NT2/D1 (cell line): ENCODE results near the gene TOP2B.

Source experiments
- DNase-seq: peaks from one replicate; pipeline ENCODE4 v3.0.0-alpha.2; 2011; ENCODE audit warnings: low read depth, low spot score
- H3K27me3 ChIP-seq: 2 replicates; pipeline ENCODE4 v1.6.0; 2011; ENCODE audit warnings: mild to moderate bottlenecking; ENCODE audit not compliant: insufficient read length, insufficient read depth
- H3K36me3 ChIP-seq: 2 replicates; pipeline ENCODE4 v1.6.1; 2011; ENCODE audit warnings: mild to moderate bottlenecking, low read length, mixed read lengths; ENCODE audit not compliant: insufficient read depth, insufficient read length
- H3K4me1 ChIP-seq: 2 replicates; pipeline ENCODE4 v1.5.1; 2011; ENCODE audit not compliant: insufficient read depth, insufficient read length
- H3K4me3 ChIP-seq: 2 replicates; pipeline ENCODE4 v1.5.1; 2011; ENCODE audit warnings: low read depth; ENCODE audit not compliant: insufficient read length
- H3K9ac ChIP-seq: 2 replicates; pipeline ENCODE4 v1.6.0; 2011; ENCODE audit warnings: low read depth; ENCODE audit not compliant: insufficient read length
- H3K9me3 ChIP-seq: 2 replicates; pipeline ENCODE4 v1.5.1; 2011; ENCODE audit warnings: mild to moderate bottlenecking, low read length; ENCODE audit not compliant: insufficient read depth
- SUZ12 ChIP-seq: IDR thresholded peaks from 2 replicates; pipeline ENCODE4 v1.6.1; 2011; ENCODE audit not compliant: insufficient read length, insufficient read depth; ENCODE audit errors: extremely low read depth
- YY1 ChIP-seq: IDR thresholded peaks from 2 replicates; pipeline ENCODE4 v1.6.1; 2011; ENCODE audit not compliant: insufficient read length, insufficient read depth
- ZNF274 ChIP-seq: IDR thresholded peaks from 2 replicates; pipeline ENCODE4 v1.6.1; 2011; ENCODE audit warnings: mild to moderate bottlenecking, low read depth, low read length

Gene TOP2B

GRCh38 chr3:25581823-25582222, 82.9 kb downstream of the TOP2B start:
- no peaks in the 10 kb centered on the region for H3K4me1 ChIP-seq
- no peak overlapping the region for H3K4me3 ChIP-seq
- TF ChIP-seq ZNF274 (no peak), YY1 (no peak), SUZ12 (no peak)
- H3K27me3 ChIP-seq = no peaks in the 10 kb centered on the region
- no peak for DNase-seq
- no peak overlapping the region for H3K9ac ChIP-seq
- H3K9me3 ChIP-seq = peaks cover 15% of the 10 kb centered on the region; the same call in 1 of the 2 replicates
- H3K36me3 ChIP-seq = no peaks in the 10 kb centered on the region

GRCh38 chr3:25581335-25581734, 83.4 kb downstream of the TOP2B start:
- no peak overlapping the region for H3K4me3 ChIP-seq
- TF ChIP-seq ZNF274 (no peak), SUZ12 (no peak), YY1 (no peak)
- no peaks in the 10 kb centered on the region for H3K27me3 ChIP-seq
- no peaks in the 10 kb centered on the region for H3K36me3 ChIP-seq
- peaks cover 15% of the 10 kb centered on the region; the same call in 1 of the 2 replicates for H3K9me3 ChIP-seq
- DNase-seq = no peak
- no peak overlapping the region for H3K9ac ChIP-seq
- no peaks in the 10 kb centered on the region for H3K4me1 ChIP-seq

GRCh38 chr3:25580534-25580933, 84.2 kb downstream of the TOP2B start:
- Histone ChIP-seq H3K9me3 (peaks cover 15% of the 10 kb centered on the region; the same call in 1 of the 2 replicates), H3K36me3 (no peaks in the 10 kb centered on the region), H3K4me3 (no peak overlapping the region), H3K9ac (no peak overlapping the region), H3K4me1 (no peaks in the 10 kb centered on the region), H3K27me3 (no peaks in the 10 kb centered on the region)
- DNase-seq = no peak
- no peak for TF ChIP-seq ZNF274
- no peak for TF ChIP-seq SUZ12
- TF ChIP-seq YY1 = no peak

GRCh38 chr3:25578059-25578458, 86.6 kb downstream of the TOP2B start:
- Histone ChIP-seq H3K9ac (no peak overlapping the region), H3K36me3 (no peaks in the 10 kb centered on the region), H3K27me3 (no peaks in the 10 kb centered on the region), H3K4me1 (no peaks in the 10 kb centered on the region), H3K4me3 (no peak overlapping the region), H3K9me3 (peaks cover 15% of the 10 kb centered on the region; the same call in 1 of the 2 replicates)
- TF ChIP-seq YY1 = no peak
- TF ChIP-seq ZNF274 = no peak
- TF ChIP-seq SUZ12 = no peak
- DNase-seq = no peak

- Histone ChIP-seq H3K9ac (no peak overlapping the region), H3K4me3 (no peak overlapping the region), H3K27me3 (no peaks in the 10 kb centered on the region), H3K9me3 (peaks cover 4% of the 10 kb centered on the region; the same call in 1 of the 2 replicates), H3K36me3 (no peaks in the 10 kb centered on the region), H3K4me1 (no peaks in the 10 kb centered on the region)
- no peak for TF ChIP-seq ZNF274
- DNase-seq = no peak
These were observed 87.8 kb downstream of the TOP2B start for GRCh38 chr3:25576831-25577454.

GRCh38 chr3:25576146-25576545, 88.6 kb downstream of the TOP2B start:
- Histone ChIP-seq H3K4me3 (no peak overlapping the region), H3K4me1 (no peaks in the 10 kb centered on the region), H3K27me3 (no peaks in the 10 kb centered on the region), H3K9ac (no peak overlapping the region), H3K36me3 (no peaks in the 10 kb centered on the region), H3K9me3 (no peaks in the 10 kb centered on the region)
- TF ChIP-seq SUZ12 (no peak), ZNF274 (no peak)
- no peak for DNase-seq

- Histone ChIP-seq H3K36me3 (no peaks in the 10 kb centered on the region), H3K27me3 (no peaks in the 10 kb centered on the region), H3K9me3 (no peaks in the 10 kb centered on the region), H3K9ac (no peak overlapping the region), H3K4me1 (no peaks in the 10 kb centered on the region), H3K4me3 (no peak overlapping the region)
- DNase-seq = no peak
- TF ChIP-seq SUZ12 (no peak), ZNF274 (no peak), YY1 (no peak)
These were observed 89.7 kb downstream of the TOP2B start for GRCh38 chr3:25575001-25575400.
